Heart left ventricle (tissue), 13 donors: Measurements from ENCODE around the gene CGB8.

Experiments used
- POLR2A ChIP-seq, 2 donors: fragments of 450-650 bp; IDR thresholded peaks; one replicate each; pipeline ENCODE4 v1.6.1; 2017; ENCODE audit warnings: antibody characterized with exemption in 2 of 2, mild to moderate bottlenecking in 2 of 2, moderate library complexity in 2 of 2
- TF ChIP-seq, protein P1 (sequence below), 12 donors: fragments of 200-600 bp; sonication (generic) in 4 of 12; IDR thresholded peaks; one replicate each; pipeline versions ENCODE4 v1.5.0 to v1.8.0; 2018 to 2022; ENCODE audit warnings: antibody characterized with exemption in 12 of 12, mild to moderate bottlenecking in 5 of 12
- donor health status: ischemic (EF 13 %, LVEDD 7.1; RV severe dilation, severe dysfunction).
- donor health status: DM: no; HTN: yes; CAD: no.
- donor health status: DM: no; HTN: no; CAD: no.
- donor health status: ischemic (EF 25% LVEDD 6.9; RV normal size, moderate dysfunction).
- donor health status: ischemic (EF 25% LVEDD 5.7; RV mildly dilated, moderate dysfunction).
- donor health status: ischemic (EF 35%, LVEDD 5.7; RV mildly dilated, moderate dysfunction).
- donor health status: nonischemic (EF 11% LVEDD 7.7; RV severe dilation, severe dysfunction).
- donor health status: DM: yes; HTN: yes; CAD: no.
- donor health status: PGD.
- donor health status: ischemic (EF 29% LVEDD 5.4; RV normal size, mild dysfunction).
- donor health status: nonischemic (EF 23%, LVEDD 6.1; RV moderate dilation, normal function).

DNA sequence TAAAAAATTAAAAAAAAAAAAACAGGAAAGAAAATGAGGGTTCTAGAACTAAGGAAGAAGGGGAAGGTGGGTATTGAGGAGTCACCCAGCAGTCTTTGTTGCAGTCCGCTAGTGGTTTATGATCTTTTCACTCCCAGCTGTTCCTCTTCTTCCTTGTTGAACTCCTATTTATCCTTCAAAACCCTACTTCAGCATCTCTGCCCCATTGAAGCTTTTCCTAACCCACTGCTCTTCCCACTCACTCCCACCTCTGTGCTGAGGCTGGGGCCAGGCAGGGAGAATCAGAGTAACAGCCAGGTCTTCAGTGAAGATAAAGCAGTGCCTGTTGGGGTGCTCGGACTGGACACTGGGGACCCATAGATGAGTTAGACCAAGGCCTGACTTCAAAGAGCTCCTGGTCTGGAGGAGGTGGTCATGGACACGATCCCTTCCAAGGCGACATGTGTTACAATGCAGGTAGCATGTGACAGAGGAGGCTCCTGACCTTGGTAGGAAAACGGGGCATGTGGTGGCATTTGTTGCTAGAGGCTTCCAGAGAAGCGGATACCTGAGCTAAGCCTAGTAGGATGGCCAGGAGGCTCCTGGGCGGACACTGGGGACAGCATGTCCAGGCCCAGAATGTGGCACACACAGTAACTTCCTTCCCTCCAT is 43.8 kb downstream of the CGB8 start:
- TF ChIP-seq, protein P1, sequence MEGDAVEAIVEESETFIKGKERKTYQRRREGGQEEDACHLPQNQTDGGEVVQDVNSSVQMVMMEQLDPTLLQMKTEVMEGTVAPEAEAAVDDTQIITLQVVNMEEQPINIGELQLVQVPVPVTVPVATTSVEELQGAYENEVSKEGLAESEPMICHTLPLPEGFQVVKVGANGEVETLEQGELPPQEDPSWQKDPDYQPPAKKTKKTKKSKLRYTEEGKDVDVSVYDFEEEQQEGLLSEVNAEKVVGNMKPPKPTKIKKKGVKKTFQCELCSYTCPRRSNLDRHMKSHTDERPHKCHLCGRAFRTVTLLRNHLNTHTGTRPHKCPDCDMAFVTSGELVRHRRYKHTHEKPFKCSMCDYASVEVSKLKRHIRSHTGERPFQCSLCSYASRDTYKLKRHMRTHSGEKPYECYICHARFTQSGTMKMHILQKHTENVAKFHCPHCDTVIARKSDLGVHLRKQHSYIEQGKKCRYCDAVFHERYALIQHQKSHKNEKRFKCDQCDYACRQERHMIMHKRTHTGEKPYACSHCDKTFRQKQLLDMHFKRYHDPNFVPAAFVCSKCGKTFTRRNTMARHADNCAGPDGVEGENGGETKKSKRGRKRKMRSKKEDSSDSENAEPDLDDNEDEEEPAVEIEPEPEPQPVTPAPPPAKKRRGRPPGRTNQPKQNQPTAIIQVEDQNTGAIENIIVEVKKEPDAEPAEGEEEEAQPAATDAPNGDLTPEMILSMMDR (IDR thresholded peaks at IDR 0.05) = no peak
- no peak for TF ChIP-seq POLR2A (IDR thresholded peaks at IDR 0.05)
